H1 (cell line): Measurements from ENCODE around the gene DTX4. TPM values are rescaled to one million over a fixed set of nuclear protein-coding genes. Genes with fewer than 3 reads are reported as not detected.

ENCODE experiments used
- CREB1 ChIP-seq: IDR thresholded peaks from 2 replicates; pipeline ENCODE4 v1.6.1; 2012; ENCODE audit warnings: inconsistent platforms
- GTF2F1 ChIP-seq: IDR thresholded peaks from 2 replicates; pipeline ENCODE4 v1.6.1; 2012; ENCODE audit warnings: low read depth, low read length, improper control_type of control experiment, borderline replicate concordance
- KDM4A ChIP-seq: IDR thresholded peaks from one replicate; pipeline ENCODE4 v1.7.1; 2012; ENCODE audit warnings: low read depth, mild to moderate bottlenecking, moderate library complexity, low read length, inconsistent platforms; ENCODE audit not compliant: severe bottlenecking
- POLR2A ChIP-seq, 2 experiments: IDR thresholded peaks; 1 replicate in 1 of 2; 2 replicates in 1 of 2; pipeline ENCODE4 v1.6.1; 2011; ENCODE audit warnings: low read depth in 2 of 2, low read length in 2 of 2, mild to moderate bottlenecking in 2 of 2; ENCODE audit errors: control extremely low read depth in 1 of 2
- RBBP5 ChIP-seq: IDR thresholded peaks from 2 replicates; pipeline ENCODE4 v1.7.1; 2012; ENCODE audit warnings: low read depth, mild to moderate bottlenecking, inconsistent platforms, low read length, moderate library complexity, borderline replicate concordance
- SP1 ChIP-seq: IDR thresholded peaks from 2 replicates; pipeline ENCODE4 v1.6.1; 2011; ENCODE audit warnings: low read depth, low read length
- TCF12 ChIP-seq: IDR thresholded peaks from 2 replicates; pipeline ENCODE4 v1.6.1; 2011; ENCODE audit warnings: low read depth, mild to moderate bottlenecking, low read length
- YY1 ChIP-seq: IDR thresholded peaks from 2 replicates; pipeline ENCODE4 v1.6.1; 2011; ENCODE audit warnings: low read depth, mild to moderate bottlenecking, low read length
- polyA plus RNA-seq, 7 experiments: library from polyadenylated mRNA; depleted of rRNA in 3 of 7; stranded (reverse) in 5 of 7; unstranded in 2 of 7; fragments of >200 nt in 5 of 7; fragments of 200-250 nt in 2 of 7; gene quantifications; 1 replicate in 5 of 7; 2 replicates in 1 of 7; 4 replicates in 1 of 7; pipeline versions ENCODE4 v1.2.1 to v1.2.3, GENCODE V29; 2011 to 2013; ENCODE audit warnings: missing spikeins in 2 of 7, mixed read lengths in 2 of 7
- total RNA-seq: library from RNA; stranded (reverse); fragmentation: NEBNext Ultra II Directional; extraction: Animal tissue kit (Norgen Biotek cat#: 25700); gene quantifications from 2 replicates; pipeline ENCODE4 v1.2.1, GENCODE V29; 2021
- TF ChIP-seq, protein P1 (sequence below): IDR thresholded peaks from 2 replicates; pipeline ENCODE4 v1.6.1; 2012; ENCODE audit warnings: inconsistent platforms

DTX4 gene
- total and polyA plus RNA-seq, 2 of the 8 experiments (the other 6 are each of a cell fraction or from before 2014, with no cell fraction given), result 5.1 to 18.8 TPM

GRCh38 chr11:59142530-59143507, 29.1 kb upstream of the DTX4 start, which contains the start of gene FAM111A (continued):
- TF ChIP-seq POLR2A (IDR thresholded peaks at IDR 0.05; ENCODE audit: control extremely low read depth in 1 of 2, low read depth in 2 of 2, low read length in 2 of 2), result peak in 1 of 2 experiments; percentile 18; a peak in 1 of 3 replicates
- TF ChIP-seq CREB1, result peak; percentile 23; the same call in 1 of the 2 replicates
- peak; percentile 93 for TF ChIP-seq KDM4A
- no peak for TF ChIP-seq TCF12
- TF ChIP-seq SP1, result peak; percentile 73; the same call in 1 of the 2 replicates
- peak; percentile 53; the same call in 1 of the 2 replicates for TF ChIP-seq YY1
- TF ChIP-seq GTF2F1, result peak; percentile 23; the same call in 1 of the 2 replicates
- TF ChIP-seq RBBP5, result peak; percentile 89; the same call in 1 of the 2 replicates
- TF ChIP-seq, protein P1, sequence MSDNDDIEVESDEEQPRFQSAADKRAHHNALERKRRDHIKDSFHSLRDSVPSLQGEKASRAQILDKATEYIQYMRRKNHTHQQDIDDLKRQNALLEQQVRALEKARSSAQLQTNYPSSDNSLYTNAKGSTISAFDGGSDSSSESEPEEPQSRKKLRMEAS, result peak; percentile 86
